ENCODE results near the gene SLC9A2.

Gene SLC9A2

DNA sequence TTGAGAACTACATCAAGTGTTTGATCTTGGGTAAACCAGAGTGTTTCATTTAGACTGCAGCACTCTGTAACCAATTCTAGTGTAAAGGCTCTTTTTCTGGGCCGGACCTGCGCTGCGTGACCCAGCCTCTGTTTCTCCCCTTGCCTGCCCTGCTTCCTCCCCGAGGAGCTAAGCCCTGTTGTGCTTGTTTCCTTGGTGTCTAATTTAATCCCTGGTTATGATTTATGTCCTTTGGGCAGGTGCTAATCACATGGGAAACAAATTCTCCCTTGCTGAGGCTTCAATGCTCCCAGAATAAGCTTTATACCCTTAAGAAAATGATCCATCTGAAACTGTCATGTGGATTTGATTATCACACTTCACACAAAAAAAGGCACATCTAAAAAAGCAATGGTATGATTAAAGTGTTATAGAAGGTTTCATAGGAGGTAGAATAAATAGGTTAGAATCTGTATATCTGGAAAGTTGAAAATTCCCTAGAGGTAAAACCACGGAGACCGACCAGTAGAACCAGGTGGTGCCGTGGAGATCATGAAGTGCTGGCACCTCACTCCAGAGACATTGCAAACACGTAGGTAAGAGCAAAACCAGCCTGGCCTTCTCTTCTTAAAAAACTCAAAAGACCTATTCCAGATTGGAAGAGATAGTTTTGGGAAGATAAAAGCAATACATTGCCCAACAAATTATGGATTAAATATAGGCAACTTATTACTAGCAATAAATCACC lies 31.0 kb upstream of the SLC9A2 start:
- no peak for TF ChIP-seq CTCF (IDR thresholded peaks at IDR 0.05; ENCODE audit: control extremely low read depth, extremely low read depth, low read depth, missing control alignments)
- DNase-seq (ENCODE audit: extremely low spot score), result no peak
- CTCF ChIA-PET, result interaction anchor here (1.0 to 1.5 kb wide), 3 partner anchors 9 to 28 kb away, joined by 3 to 5 read pairs (median 4); no protein-coding TSS in a partner anchor
- POLR2A ChIA-PET, result no interaction called here

DNA sequence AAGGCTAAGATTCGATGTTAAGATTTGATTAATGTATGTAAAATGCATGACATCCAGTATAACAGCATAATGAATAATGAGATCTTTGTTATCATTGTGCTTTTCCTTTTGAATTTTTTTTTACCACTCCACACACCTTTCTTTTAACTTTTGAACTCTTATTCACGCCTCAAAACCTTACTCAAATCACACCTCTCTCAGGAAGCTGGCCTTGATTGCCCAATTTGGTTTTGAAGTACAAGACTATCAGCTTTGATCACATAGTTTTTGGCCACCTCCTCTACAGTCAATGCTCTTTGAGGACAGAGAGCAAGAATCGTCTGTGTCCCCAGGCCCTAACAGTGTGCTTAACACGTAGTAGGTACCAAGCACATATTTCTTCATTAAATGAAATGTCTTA lies 29.9 kb upstream of the SLC9A2 start:
- POLR2A ChIA-PET, result no interaction called here
- no peak for TF ChIP-seq CTCF (IDR thresholded peaks at IDR 0.05; ENCODE audit: control extremely low read depth, extremely low read depth, low read depth, missing control alignments)
- CTCF ChIA-PET, result no interaction called here
- no peak for DNase-seq (ENCODE audit: extremely low spot score)

GRCh38 chr2:102591491-102592045 lies 27.8 kb upstream of the SLC9A2 start:
- no peak for DNase-seq (ENCODE audit: extremely low spot score)
- no peak for TF ChIP-seq CTCF (IDR thresholded peaks at IDR 0.05; ENCODE audit: control extremely low read depth, extremely low read depth, low read depth, missing control alignments)
- POLR2A ChIA-PET, result no interaction called here
- CTCF ChIA-PET, result interaction anchor here (1.2 to 2.8 kb wide), 4 partner anchors 13 to 119 kb away, joined by 3 to 9 read pairs (median 4); partner anchors contain the start of gene SLC9A4

DNA sequence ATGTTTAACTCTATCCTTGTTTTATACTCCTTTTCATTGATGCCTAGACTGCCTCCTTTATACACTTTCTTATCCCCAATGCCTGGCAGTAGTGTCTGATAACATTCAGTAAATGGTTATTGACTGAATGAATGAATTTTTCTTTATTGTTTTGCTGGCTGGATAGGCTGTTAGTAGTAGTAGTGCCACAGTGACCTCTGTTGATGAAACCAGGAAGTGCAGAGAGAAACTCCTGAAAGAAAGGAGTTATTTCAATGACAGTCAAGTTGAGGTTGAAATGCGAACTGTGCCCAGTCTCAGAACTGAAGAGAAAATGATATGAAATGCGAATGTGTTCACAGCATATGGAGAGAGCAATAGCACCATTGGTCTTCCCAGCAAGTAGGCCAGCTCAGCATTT lies 26.8 kb upstream of the SLC9A2 start:
- peak; percentile 8 for TF ChIP-seq CTCF (IDR thresholded peaks at IDR 0.05; ENCODE audit: control extremely low read depth, extremely low read depth, low read depth, missing control alignments)
- CTCF ChIA-PET, result interaction anchor here (0.9 to 2.8 kb wide), 5 partner anchors 13 to 120 kb away, joined by 3 to 9 read pairs (median 4); partner anchors contain the start of gene SLC9A4
- POLR2A ChIA-PET, result no interaction called here
- no peak for DNase-seq (ENCODE audit: extremely low spot score)

- ChIA-PET POLR2A (no interaction called here), CTCF (interaction anchor here (0.9 to 2.8 kb wide), 4 partner anchors 14 to 120 kb away, joined by 3 to 9 read pairs (median 5); partner anchors contain the start of gene SLC9A4)
- TF ChIP-seq CTCF (IDR thresholded peaks at IDR 0.05; ENCODE audit: control extremely low read depth, extremely low read depth, low read depth, missing control alignments), result no peak
- DNase-seq (ENCODE audit: extremely low spot score), result no peak
Observed at GRCh38 chr2:102593516-102593915, 25.8 kb upstream of the SLC9A2 start.

DNA sequence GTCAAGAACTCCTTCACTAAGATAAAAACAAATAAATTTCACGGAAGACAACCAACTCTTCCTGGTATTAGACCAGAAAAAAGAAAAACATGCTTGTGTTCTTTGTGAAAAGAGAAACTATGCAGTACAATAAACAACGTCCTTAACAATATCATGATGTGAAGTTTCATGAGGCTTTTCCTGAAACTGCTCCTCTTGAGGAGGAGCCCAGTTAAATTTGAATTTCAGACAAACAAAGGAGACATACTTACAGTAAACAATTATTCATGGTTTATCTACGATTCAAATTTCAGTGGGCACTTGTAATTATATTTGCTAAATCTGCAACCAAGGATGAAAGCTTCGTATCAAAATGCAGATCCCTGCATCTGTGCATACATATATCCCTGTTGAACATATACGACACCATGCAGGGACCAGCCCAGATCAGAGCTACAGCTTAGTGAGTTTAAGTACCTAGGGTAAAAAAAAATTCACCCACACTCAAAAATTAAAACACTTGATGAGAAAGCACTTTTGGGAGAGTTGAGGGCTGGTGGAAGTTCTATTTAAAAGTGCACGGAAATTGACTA lies 24.8 kb upstream of the SLC9A2 start:
- ChIA-PET POLR2A (no interaction called here), CTCF (interaction anchor here (1.6 to 2.1 kb wide), 2 partner anchors 9 to 21 kb away, joined by 5 to 6 read pairs; no protein-coding TSS in a partner anchor)
- TF ChIP-seq CTCF (IDR thresholded peaks at IDR 0.05; ENCODE audit: control extremely low read depth, extremely low read depth, low read depth, missing control alignments), result no peak
- no peak for DNase-seq (ENCODE audit: extremely low spot score)

Data from GM10248 (cell line).